HepG2 (cell line): ENCODE data around the gene LAG3. TPM values are rescaled to one million over a fixed set of nuclear protein-coding genes. Genes with fewer than 3 reads are reported as not detected.

ENCODE experiments used
- ARID2 ChIP-seq: sonication (generic); formaldehyde crosslinking; IDR thresholded peaks from 2 replicates; pipeline ENCODE4 v1.8.1; 2022; ENCODE audit warnings: mild to moderate bottlenecking, missing genetic modification reagents, borderline replicate concordance
- ATF3 ChIP-seq: sonication (generic); formaldehyde crosslinking; IDR thresholded peaks from 2 replicates; pipeline ENCODE4 v1.4.0; 2020; ENCODE audit warnings: missing genetic modification reagents
- BRCA1 ChIP-seq: sonication (generic); formaldehyde crosslinking; IDR thresholded peaks from 2 replicates; pipeline ENCODE4 v1.4.0; 2020; ENCODE audit warnings: missing genetic modification reagents
- DPF2 ChIP-seq: sonication (generic); formaldehyde crosslinking; IDR thresholded peaks from 2 replicates; pipeline ENCODE4 v1.4.0; 2020; ENCODE audit warnings: mild to moderate bottlenecking, low read depth, missing genetic modification reagents, borderline replicate concordance
- EED ChIP-seq: sonication (generic); formaldehyde crosslinking; IDR thresholded peaks from 2 replicates; pipeline ENCODE4 v1.5.0; 2020; ENCODE audit warnings: mild to moderate bottlenecking, missing genetic modification reagents
- FOXA3 ChIP-seq: IDR thresholded peaks from 2 replicates; pipeline ENCODE4 v1.6.1; 2016; ENCODE audit warnings: missing genetic modification reagents, missing compliant biosample characterization
- HNF4A ChIP-seq: sonication (generic); formaldehyde crosslinking; IDR thresholded peaks from 2 replicates; pipeline ENCODE4 v1.4.0; 2020; ENCODE audit warnings: missing genetic modification reagents
- KDM4B ChIP-seq: sonication (generic); formaldehyde crosslinking; IDR thresholded peaks from 2 replicates; pipeline ENCODE4 v1.4.0; 2020; ENCODE audit warnings: missing genetic modification reagents
- LCORL ChIP-seq, 2 experiments: fragments of 450-650 bp in 1 of 2; sonication (generic) in 1 of 2; formaldehyde crosslinking in 1 of 2; IDR thresholded peaks; 2 replicates each; pipeline versions ENCODE4 v1.5.0 to v1.6.1; 2017 to 2020; ENCODE audit warnings: antibody characterized with exemption in 1 of 2, missing genetic modification reagents in 1 of 2
- MAX ChIP-seq: IDR thresholded peaks from 2 replicates; pipeline ENCODE4 v1.6.1; 2012; ENCODE audit warnings: inconsistent platforms
- MIXL1 ChIP-seq: IDR thresholded peaks from 2 replicates; pipeline ENCODE4 v1.6.1; 2016
- PAWR ChIP-seq: sonication (generic); formaldehyde crosslinking; IDR thresholded peaks from 2 replicates; pipeline ENCODE4 v1.4.0; 2020; ENCODE audit warnings: missing genetic modification reagents, mild to moderate bottlenecking, borderline replicate concordance
- RCOR2 ChIP-seq: IDR thresholded peaks from 2 replicates; pipeline ENCODE4 v1.6.1; 2016; ENCODE audit warnings: missing biosample characterization, missing genetic modification reagents
- SCMH1 ChIP-seq: sonication (generic); formaldehyde crosslinking; IDR thresholded peaks from 2 replicates; pipeline ENCODE4 v1.9.0; 2021; ENCODE audit warnings: missing genetic modification reagents, mild to moderate bottlenecking, borderline replicate concordance
- SETDB1 ChIP-seq: sonication (generic); formaldehyde crosslinking; IDR thresholded peaks from 2 replicates; pipeline ENCODE4 v1.5.1; 2020; ENCODE audit warnings: missing genetic modification reagents, mild to moderate bottlenecking, borderline replicate concordance
- SMAD3 ChIP-seq: sonication (generic); formaldehyde crosslinking; IDR thresholded peaks from 2 replicates; pipeline ENCODE4 v1.4.0; 2020; ENCODE audit warnings: missing genetic modification reagents
- STAG1 ChIP-seq: sonication (generic); formaldehyde crosslinking; IDR thresholded peaks from 2 replicates; pipeline ENCODE4 v1.4.0; 2020; ENCODE audit warnings: missing genetic modification reagents
- TGIF2 ChIP-seq: IDR thresholded peaks from 2 replicates; pipeline ENCODE4 v1.6.1; 2016; ENCODE audit warnings: control low read depth, missing compliant biosample characterization
- U2AF1 ChIP-seq: fragments of 200-400 bp; formaldehyde crosslinking; optimal IDR thresholded peaks from 2 replicates; pipeline ENCODE3; 2017; ENCODE audit warnings: mild to moderate bottlenecking, low read depth, low read length
- ZNF256 ChIP-seq: sonication (generic); formaldehyde crosslinking; conservative IDR thresholded peaks from 2 replicates; pipeline ENCODE4 v1.4.0; 2020; ENCODE audit warnings: missing genetic modification reagents
- ZNF30 ChIP-seq: sonication (generic); formaldehyde crosslinking; IDR thresholded peaks from 2 replicates; pipeline ENCODE4 v1.5.0; 2020; ENCODE audit warnings: mild to moderate bottlenecking, missing genetic modification reagents
- ZNF329 ChIP-seq: sonication (generic); formaldehyde crosslinking; IDR thresholded peaks from 2 replicates; pipeline ENCODE4 v1.9.0; 2021; ENCODE audit warnings: low read depth, mild to moderate bottlenecking, missing genetic modification reagents
- ZNF333 ChIP-seq: sonication (generic); formaldehyde crosslinking; IDR thresholded peaks from 2 replicates; pipeline ENCODE4 v1.4.0; 2020; ENCODE audit warnings: mild to moderate bottlenecking, missing genetic modification reagents, borderline replicate concordance
- ZNF720 ChIP-seq: sonication (generic); formaldehyde crosslinking; IDR thresholded peaks from 2 replicates; pipeline ENCODE4 v1.4.0; 2020; ENCODE audit warnings: missing genetic modification reagents
- polyA plus RNA-seq, 8 experiments: library from polyadenylated mRNA; depleted of rRNA in 3 of 8; stranded (reverse) in 7 of 8; unstranded in 1 of 8; fragments of >200 nt; fragmentation: Illumina TruSeq in 4 of 8; extraction: Trizol in 4 of 8; gene quantifications; 2 replicates each; pipeline versions ENCODE4 v1.2.1 to v1.2.3, GENCODE V29; 2011 to 2016; ENCODE audit warnings: low read depth in 4 of 8, missing spikeins in 1 of 8, mixed read lengths in 1 of 8; ENCODE audit not compliant: insufficient read depth in 1 of 8
- total RNA-seq, 5 experiments: library from RNA; depleted of rRNA; stranded (reverse); fragments of >200 nt; fragmentation: Illumina TruSeq; extraction: Trizol; gene quantifications; 2 replicates each; pipeline ENCODE4 v1.2.3, GENCODE V29; 2016; ENCODE audit warnings: low read depth in 1 of 5
- TF ChIP-seq, protein P1 (sequence below): sonication (generic); formaldehyde crosslinking; IDR thresholded peaks from 2 replicates; pipeline ENCODE4 v1.9.0; 2021; ENCODE audit warnings: missing genetic modification reagents, borderline replicate concordance
- TF ChIP-seq, protein P2 (sequence below): sonication (generic); formaldehyde crosslinking; IDR thresholded peaks from 2 replicates; pipeline ENCODE4 v1.8.1; 2023; ENCODE audit warnings: mild to moderate bottlenecking, inconsistent platforms, moderate library complexity, missing genetic modification reagents, borderline replicate concordance

The LAG3 gene
- total and polyA plus RNA-seq, 2 of the 13 experiments (the other 11 are each of a cell fraction or from before 2014, with no cell fraction given), result 0.11 to 0.26 TPM

- TF ChIP-seq ARID2 (no peak), ZNF329 (CRISPR knock-in tag) (no peak), PAWR (CRISPR knock-in tag) (no peak), ZNF256 (no peak), STAG1 (CRISPR knock-in tag) (peak; percentile 10; the same call in 1 of the 2 replicates), RCOR2 (CRISPR knock-in tag) (peak; percentile 76), ZNF30 (no peak), MIXL1 (CRISPR knock-in tag) (peak; percentile 67), BRCA1 (CRISPR knock-in tag) (0 out of 2 replicates have a peak, but pooled peaks have one; percentile 43), EED (CRISPR knock-in tag) (no peak), ZNF720 (no peak), HNF4A (CRISPR knock-in tag) (peak; percentile 77), SMAD3 (CRISPR knock-in tag) (peak; percentile 71; the same call in 1 of the 2 replicates), LCORL (IDR thresholded peaks at IDR 0.05) (no peak), LCORL (CRISPR knock-in tag; IDR thresholded peaks at IDR 0.05) (peak; percentile 82), TGIF2 (CRISPR knock-in tag) (no peak), ZNF333 (no peak), MAX (peak; percentile 37; the same call in 1 of the 2 replicates), FOXA3 (peak; percentile 94), SCMH1 (CRISPR knock-in tag) (no peak), KDM4B (CRISPR knock-in tag) (no peak), DPF2 (CRISPR knock-in tag) (peak; percentile 80), SETDB1 (no peak), U2AF1 (no peak), ATF3 (CRISPR knock-in tag) (no peak)
- TF ChIP-seq, protein P1, sequence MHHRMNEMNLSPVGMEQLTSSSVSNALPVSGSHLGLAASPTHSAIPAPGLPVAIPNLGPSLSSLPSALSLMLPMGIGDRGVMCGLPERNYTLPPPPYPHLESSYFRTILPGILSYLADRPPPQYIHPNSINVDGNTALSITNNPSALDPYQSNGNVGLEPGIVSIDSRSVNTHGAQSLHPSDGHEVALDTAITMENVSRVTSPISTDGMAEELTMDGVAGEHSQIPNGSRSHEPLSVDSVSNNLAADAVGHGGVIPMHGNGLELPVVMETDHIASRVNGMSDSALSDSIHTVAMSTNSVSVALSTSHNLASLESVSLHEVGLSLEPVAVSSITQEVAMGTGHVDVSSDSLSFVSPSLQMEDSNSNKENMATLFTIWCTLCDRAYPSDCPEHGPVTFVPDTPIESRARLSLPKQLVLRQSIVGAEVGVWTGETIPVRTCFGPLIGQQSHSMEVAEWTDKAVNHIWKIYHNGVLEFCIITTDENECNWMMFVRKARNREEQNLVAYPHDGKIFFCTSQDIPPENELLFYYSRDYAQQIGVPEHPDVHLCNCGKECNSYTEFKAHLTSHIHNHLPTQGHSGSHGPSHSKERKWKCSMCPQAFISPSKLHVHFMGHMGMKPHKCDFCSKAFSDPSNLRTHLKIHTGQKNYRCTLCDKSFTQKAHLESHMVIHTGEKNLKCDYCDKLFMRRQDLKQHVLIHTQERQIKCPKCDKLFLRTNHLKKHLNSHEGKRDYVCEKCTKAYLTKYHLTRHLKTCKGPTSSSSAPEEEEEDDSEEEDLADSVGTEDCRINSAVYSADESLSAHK (CRISPR knock-in tag), result no peak
- TF ChIP-seq, protein P2, sequence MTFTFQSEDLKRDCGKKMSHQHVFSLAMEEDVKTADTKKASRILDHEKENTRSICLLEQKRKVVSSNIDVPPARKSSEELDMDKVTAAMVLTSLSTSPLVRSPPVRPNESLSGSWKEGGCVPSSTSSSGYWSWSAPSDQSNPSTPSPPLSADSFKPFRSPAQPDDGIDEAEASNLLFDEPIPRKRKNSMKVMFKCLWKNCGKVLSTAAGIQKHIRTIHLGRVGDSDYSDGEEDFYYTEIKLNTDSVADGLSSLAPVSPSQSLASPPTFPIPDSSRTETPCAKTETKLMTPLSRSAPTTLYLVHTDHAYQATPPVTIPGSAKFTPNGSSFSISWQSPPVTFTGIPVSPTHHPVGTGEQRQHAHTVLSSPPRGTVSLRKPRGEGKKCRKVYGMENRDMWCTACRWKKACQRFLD (CRISPR knock-in tag), result no peak
These were observed 3.2 kb downstream of the LAG3 start (continued) for GRCh38 chr12:6775185-6776174.
